H1 (cell line): ENCODE measurements around the gene SBF2. TPM values are rescaled to one million over a fixed set of nuclear protein-coding genes. Genes with fewer than 3 reads are reported as not detected.

ENCODE experiments used
- CTCF ChIA-PET: fragments of 300-600 bp; sonication (Branson Sonifier 250); formaldehyde crosslinking; loops from one replicate; lab custom pipeline; 2021; ENCODE audit not compliant: partially characterized antibody; lab: Charles Lee
- POLR2A ChIA-PET: fragments of 300-600 bp; sonication (Branson Sonifier 250); formaldehyde crosslinking; loops from one replicate; lab custom pipeline; 2021; ENCODE audit warnings: inconsistent platforms; ENCODE audit not compliant: partially characterized antibody; lab: Charles Lee
- DNase-seq, 2 experiments: peaks; one replicate each; pipeline versions ENCODE4 v3.0.0 to v3.0.0-alpha.2; 2010 to 2022; ENCODE audit warnings: low spot score in 2 of 2, low read depth in 1 of 2, mixed read lengths in 1 of 2
- FAIRE-seq: peaks from 2 replicates; lab custom pipeline; 2011; peaks lifted over from hg19 to GRCh38; lab: Jason Lieb, UNC
- H2AFZ ChIP-seq: 2 replicates; pipeline ENCODE4 v1.8.1; 2012; ENCODE audit warnings: low read length, inconsistent platforms
- H2AK5ac ChIP-seq: 2 replicates; pipeline ENCODE4 v1.6.1; 2013; ENCODE audit warnings: low read depth, low read length
- H2BK120ac ChIP-seq: replicated peaks from 2 replicates; pipeline ENCODE3; 2013; ENCODE audit warnings: low read depth, low read length, inconsistent platforms
- H2BK12ac ChIP-seq: 2 replicates; pipeline ENCODE4 v1.6.1; 2013; ENCODE audit warnings: low read depth, low read length
- H2BK15ac ChIP-seq: 2 replicates; pipeline ENCODE4 v1.6.1; 2013; ENCODE audit warnings: low read length
- H2BK20ac ChIP-seq: 2 replicates; pipeline ENCODE4 v1.6.1; 2013; ENCODE audit warnings: low read length
- H2BK5ac ChIP-seq: 2 replicates; pipeline ENCODE4 v1.6.1; 2013; ENCODE audit warnings: low read depth, low read length
- H3K14ac ChIP-seq: 2 replicates; pipeline ENCODE4 v1.6.1; 2013; ENCODE audit warnings: inconsistent platforms; ENCODE audit not compliant: insufficient read length
- H3K18ac ChIP-seq: 2 replicates; pipeline ENCODE4 v1.6.1; 2013; ENCODE audit warnings: low read length; ENCODE audit errors: extremely low read depth
- H3K23ac ChIP-seq: 2 replicates; pipeline ENCODE4 v1.6.1; 2013; ENCODE audit warnings: inconsistent platforms; ENCODE audit not compliant: insufficient read length
- H3K23me2 ChIP-seq: 2 replicates; pipeline ENCODE4 v1.6.1; 2013; ENCODE audit warnings: low read depth, low read length
- H3K27ac ChIP-seq: 2 replicates; pipeline ENCODE4 v1.6.1; 2011; ENCODE audit warnings: low read depth, low read length, inconsistent platforms
- H3K27me3 ChIP-seq, 4 experiments: replicated peaks in 1 of 4; 1 replicate in 1 of 4; 2 replicates in 3 of 4; pipeline versions ENCODE4 v1.6.1 to v1.8.1; 2011 to 2013; ENCODE audit warnings: low read length in 3 of 4, mild to moderate bottlenecking in 3 of 4, inconsistent platforms in 2 of 4, mixed read lengths in 2 of 4, moderate library complexity in 1 of 4; ENCODE audit not compliant: control insufficient read depth in 3 of 4, insufficient read depth in 3 of 4; ENCODE audit errors: extremely low read depth in 1 of 4
- H3K36me3 ChIP-seq, 4 experiments: 2 replicates each; pipeline versions ENCODE4 v1.6.1 to v1.8.1; 2011 to 2013; ENCODE audit warnings: mild to moderate bottlenecking in 4 of 4, low read length in 3 of 4, moderate library complexity in 2 of 4, control low read depth in 1 of 4, inconsistent platforms in 1 of 4; ENCODE audit not compliant: insufficient read depth in 4 of 4, control insufficient read depth in 2 of 4
- H3K4ac ChIP-seq: replicated peaks from 2 replicates; pipeline ENCODE3; 2013; ENCODE audit warnings: low read length, low read depth, mixed read lengths, inconsistent platforms; ENCODE audit not compliant: insufficient read length
- H3K4me1 ChIP-seq, 4 experiments: replicated peaks in 1 of 4; 1 replicate in 1 of 4; 2 replicates in 3 of 4; pipeline versions ENCODE4 v1.6.1 to v1.8.1; 2011 to 2013; ENCODE audit warnings: low read length in 3 of 4, inconsistent platforms in 2 of 4, mixed read lengths in 1 of 4; ENCODE audit not compliant: insufficient read depth in 4 of 4, control insufficient read depth in 3 of 4
- H3K4me2 ChIP-seq, 2 experiments: 2 replicates each; pipeline versions ENCODE4 v1.6.1 to v1.8.1; 2011 to 2013; ENCODE audit warnings: low read depth in 2 of 2, low read length in 2 of 2, control low read depth in 1 of 2, inconsistent platforms in 1 of 2, mild to moderate bottlenecking in 1 of 2; ENCODE audit not compliant: insufficient read depth in 1 of 2
- H3K4me3 ChIP-seq, 4 experiments: fragments of 200-600, 300-600 bp in 1 of 4; sonication (generic), shearing (Covaris generic), sonication (Bioruptor Twin) in 1 of 4; 2 replicates each; pipeline versions ENCODE4 v1.5.1 to v1.8.1; 2011 to 2016; ENCODE audit warnings: low read length in 4 of 4, low read depth in 3 of 4, control low read depth in 2 of 4, inconsistent platforms in 2 of 4, mild to moderate bottlenecking in 2 of 4, mixed read lengths in 1 of 4, moderate library complexity in 1 of 4; ENCODE audit not compliant: insufficient read depth in 2 of 4; ENCODE audit errors: extremely low read depth in 1 of 4
- H3K56ac ChIP-seq: replicated peaks from 2 replicates; pipeline ENCODE3; 2013; ENCODE audit warnings: low read depth, mild to moderate bottlenecking, mixed read lengths, low read length, inconsistent platforms; ENCODE audit not compliant: insufficient read length
- H3K79me1 ChIP-seq: 2 replicates; pipeline ENCODE4 v1.6.1; 2013; ENCODE audit warnings: low read depth, low read length, control low read depth
- H3K79me2 ChIP-seq, 2 experiments: 2 replicates each; pipeline versions ENCODE4 v1.6.1 to v1.8.1; 2012 to 2013; ENCODE audit warnings: low read length in 2 of 2, mild to moderate bottlenecking in 2 of 2, inconsistent platforms in 1 of 2; ENCODE audit not compliant: insufficient read depth in 2 of 2, control insufficient read depth in 1 of 2
- H3K9ac ChIP-seq, 4 experiments: replicated peaks in 1 of 4; 1 replicate in 1 of 4; 2 replicates in 3 of 4; pipeline versions ENCODE4 v1.6.1 to v1.8.1; 2011 to 2013; ENCODE audit warnings: low read depth in 3 of 4, low read length in 3 of 4, control low read depth in 2 of 4, mild to moderate bottlenecking in 2 of 4, moderate library complexity in 2 of 4, inconsistent platforms in 1 of 4; ENCODE audit errors: extremely low read depth in 1 of 4
- H3K9me3 ChIP-seq, 2 experiments: 2 replicates each; pipeline versions ENCODE4 v1.6.1 to v1.8.1; 2012 to 2013; ENCODE audit warnings: mild to moderate bottlenecking in 2 of 2, moderate library complexity in 2 of 2, control low read depth in 1 of 2, inconsistent platforms in 1 of 2, low read depth in 1 of 2, low read length in 1 of 2, mixed read lengths in 1 of 2; ENCODE audit not compliant: insufficient read depth in 2 of 2
- H4K20me1 ChIP-seq, 2 experiments: replicated peaks in 1 of 2; 2 replicates each; pipeline versions ENCODE3 to v1.8.1; 2011 to 2013; ENCODE audit warnings: inconsistent platforms in 2 of 2, low read length in 2 of 2, mild to moderate bottlenecking in 1 of 2; ENCODE audit not compliant: insufficient read depth in 2 of 2, control insufficient read depth in 1 of 2
- H4K5ac ChIP-seq: 2 replicates; pipeline ENCODE4 v1.6.1; 2013; ENCODE audit warnings: low read length, low read depth, mixed read lengths, inconsistent platforms; ENCODE audit not compliant: insufficient read length
- H4K8ac ChIP-seq: 2 replicates; pipeline ENCODE4 v1.8.0; 2013; ENCODE audit warnings: mild to moderate bottlenecking, moderate library complexity, low read length, inconsistent platforms; ENCODE audit not compliant: insufficient read depth; ENCODE audit errors: extremely low read depth
- H4K91ac ChIP-seq: replicated peaks from 2 replicates; pipeline ENCODE3; 2013; ENCODE audit warnings: low read length, mixed read lengths, inconsistent platforms; ENCODE audit not compliant: insufficient read length
- ASH2L ChIP-seq: fragments of 200-600, 300-600 bp; sonication (generic); IDR thresholded peaks from one replicate; pipeline ENCODE4 v1.7.1; 2017; ENCODE audit warnings: low read length
- ATF3 ChIP-seq: IDR thresholded peaks from 2 replicates; pipeline ENCODE4 v1.6.1; 2011; ENCODE audit warnings: low read depth, mild to moderate bottlenecking, low read length; ENCODE audit not compliant: insufficient read depth
- CREB1 ChIP-seq: IDR thresholded peaks from 2 replicates; pipeline ENCODE4 v1.6.1; 2012; ENCODE audit warnings: inconsistent platforms
- JUN ChIP-seq: IDR thresholded peaks from 2 replicates; pipeline ENCODE4 v1.6.1; 2011; ENCODE audit warnings: low read depth, mild to moderate bottlenecking, improper control_type of control experiment, low read length
- MAFK ChIP-seq: IDR thresholded peaks from 2 replicates; pipeline ENCODE4 v1.6.1; 2012; ENCODE audit warnings: low read depth, mild to moderate bottlenecking, improper control_type of control experiment, low read length
- MAX ChIP-seq: IDR thresholded peaks from 2 replicates; pipeline ENCODE4 v1.6.1; 2012; ENCODE audit warnings: inconsistent platforms
- NANOG ChIP-seq: IDR thresholded peaks from 2 replicates; pipeline ENCODE4 v1.6.1; 2011; ENCODE audit warnings: low read length, low read depth, mild to moderate bottlenecking, inconsistent platforms; ENCODE audit not compliant: insufficient read depth, poor library complexity, severe bottlenecking
- POLR2A ChIP-seq, 2 experiments: IDR thresholded peaks; 1 replicate in 1 of 2; 2 replicates in 1 of 2; pipeline ENCODE4 v1.6.1; 2011; ENCODE audit warnings: low read depth in 2 of 2, low read length in 2 of 2, mild to moderate bottlenecking in 2 of 2; ENCODE audit errors: control extremely low read depth in 1 of 2
- SP1 ChIP-seq: IDR thresholded peaks from 2 replicates; pipeline ENCODE4 v1.6.1; 2011; ENCODE audit warnings: low read depth, low read length
- SRF ChIP-seq: IDR thresholded peaks from 2 replicates; pipeline ENCODE4 v1.6.1; 2011; ENCODE audit warnings: mild to moderate bottlenecking, low read depth, low read length, moderate library complexity
- YY1 ChIP-seq: IDR thresholded peaks from 2 replicates; pipeline ENCODE4 v1.6.1; 2011; ENCODE audit warnings: low read depth, mild to moderate bottlenecking, low read length
- ZNF274 ChIP-seq: IDR thresholded peaks from 2 replicates; pipeline ENCODE4 v1.7.0; 2012; ENCODE audit warnings: low read length, borderline replicate concordance; ENCODE audit errors: extremely low read depth
- WGBS, 2 experiments: shearing (Covaris generic) in 1 of 2; methylation state at CpG; one replicate each; pipeline versions ENCODE4 v1.1.6 to v1.1.7; 2013 to 2015; ENCODE audit warnings: low lambda C conversion rate in 2 of 2, mixed read lengths in 2 of 2, inconsistent platforms in 1 of 2, low coverage in 1 of 2, missing lambda C conversion rate in 1 of 2; ENCODE audit not compliant: insufficient replicate concordance in 2 of 2, insufficient coverage in 1 of 2, insufficient read length in 1 of 2; ENCODE audit errors: extremely low coverage in 1 of 2, missing lambda C conversion rate in 1 of 2; 5-methylcytosine and 5-hydroxymethylcytosine counted together
- polyA plus RNA-seq, 7 experiments: library from polyadenylated mRNA; depleted of rRNA in 3 of 7; stranded (reverse) in 5 of 7; unstranded in 2 of 7; fragments of >200 nt in 5 of 7; fragments of 200-250 nt in 2 of 7; gene quantifications; 1 replicate in 5 of 7; 2 replicates in 1 of 7; 4 replicates in 1 of 7; pipeline versions ENCODE4 v1.2.1 to v1.2.3, GENCODE V29; 2011 to 2013; ENCODE audit warnings: missing spikeins in 2 of 7, mixed read lengths in 2 of 7
- total RNA-seq: library from RNA; stranded (reverse); fragmentation: NEBNext Ultra II Directional; extraction: Animal tissue kit (Norgen Biotek cat#: 25700); gene quantifications from 2 replicates; pipeline ENCODE4 v1.2.1, GENCODE V29; 2021

The SBF2 gene
- total and polyA plus RNA-seq, 2 of the 8 experiments (the other 6 are each of a cell fraction or from before 2014, with no cell fraction given), result 36.7 to 50.5 TPM

- peaks cover 3 to 14% (median 10%) of the 10 kb centered on the region in 4 experiments for H3K4me1 ChIP-seq
- FAIRE-seq (no peak), DNase-seq (peak in 1 of 2 experiments; percentile 65)
- peak overlapping the region; percentile 93 for H3K18ac ChIP-seq
- no peak overlapping the region for H2AK5ac ChIP-seq
- peak overlapping the region; percentile 88; the same call in 1 of the 2 replicates for H2BK5ac ChIP-seq
- peak overlapping the region; percentile 77 for H3K27ac ChIP-seq
- WGBS, 2 experiments, result 1% methylated on average over 32 of the region's 45 CpGs; no CpG with 5 or more reads in 1 of the 2 experiments
- H4K20me1 ChIP-seq, result peaks cover 2 to 5% of the 10 kb centered on the region in 2 experiments
- peak overlapping the region; percentile 88 for H2BK120ac ChIP-seq
- ChIA-PET POLR2A (interaction anchor here (0.6 to 12.5 kb wide), 3 partner anchors 12 to 677 kb away, joined by 3 to 156 read pairs (median 3); partner anchors contain the start of gene ADM), CTCF (interaction anchor here (2.8 kb wide), 1 partner anchor 10 kb away, joined by 17 read pairs; the partner anchor contains the start of gene ADM)
- H3K4ac ChIP-seq, result peak overlapping the region; percentile 13
- H3K27me3 ChIP-seq, result no peaks in the 10 kb centered on the region
- H3K23ac ChIP-seq, result no peak overlapping the region
- peak overlapping the region; percentile 49; the same call in 1 of the 2 replicates for H2BK20ac ChIP-seq
- peak overlapping the region; percentile 92 for H4K8ac ChIP-seq
- H3K9ac ChIP-seq, result peak overlapping the region; percentile 59 to 81 (median 72)
- peak overlapping the region; percentile 93; the same call in 1 of the 2 replicates for H2BK15ac ChIP-seq
- H3K4me3 ChIP-seq, result peak overlapping the region; percentile 74 to 95 (median 80)
- H4K91ac ChIP-seq, result peak overlapping the region; percentile 20
- H3K14ac ChIP-seq, result no peak overlapping the region
- H2BK12ac ChIP-seq, result peak overlapping the region; percentile 91; the same call in 1 of the 2 replicates
- peak overlapping the region; percentile 94 to 96 for H3K4me2 ChIP-seq
- peak overlapping the region; percentile 82 for H2AFZ ChIP-seq
- peak overlapping the region; percentile 91 for H4K5ac ChIP-seq
- no peaks in the 10 kb centered on the region for H3K9me3 ChIP-seq
- H3K23me2 ChIP-seq, result peaks cover 11% of the 10 kb centered on the region
- peaks cover 0 to 38% of the 10 kb centered on the region in 2 experiments; a peak in 2 of 4 replicates for H3K79me2 ChIP-seq
- H3K56ac ChIP-seq, result peak overlapping the region; percentile 83
- H3K79me1 ChIP-seq, result peaks cover 5% of the 10 kb centered on the region; the same call in 1 of the 2 replicates
- H3K36me3 ChIP-seq, result no peaks in the 10 kb centered on the region
- TF ChIP-seq MAFK (no peak), MAX (peak; percentile 56; the same call in 1 of the 2 replicates), JUN (no peak), POLR2A (IDR thresholded peaks at IDR 0.05; ENCODE audit: control extremely low read depth in 1 of 2, low read depth in 2 of 2, low read length in 2 of 2) (no peak), YY1 (no peak), ASH2L (peak; percentile 79), NANOG (no peak), CREB1 (no peak), ATF3 (no peak), SRF (no peak), ZNF274 (no peak), SP1 (no peak)
Observed at GRCh38 chr11:10294290-10294953, 403 bp upstream of the SBF2 start.
